Activated CD4-positive, alpha-beta T cell treated with anti-CD3 and anti-CD28 coated beads for 48 hours (primary cell): ENCODE data around the gene TNIK.
"Not testable (repeated sequence)": the region's sequence is repeated elsewhere in the genome, so short reads cannot be mapped to it uniquely, and the experiment has no call there.

Experiments
- DNase-seq: peaks from one replicate; pipeline ENCODE4 v3.0.0-alpha.2; 2020

TNIK gene

DNA sequence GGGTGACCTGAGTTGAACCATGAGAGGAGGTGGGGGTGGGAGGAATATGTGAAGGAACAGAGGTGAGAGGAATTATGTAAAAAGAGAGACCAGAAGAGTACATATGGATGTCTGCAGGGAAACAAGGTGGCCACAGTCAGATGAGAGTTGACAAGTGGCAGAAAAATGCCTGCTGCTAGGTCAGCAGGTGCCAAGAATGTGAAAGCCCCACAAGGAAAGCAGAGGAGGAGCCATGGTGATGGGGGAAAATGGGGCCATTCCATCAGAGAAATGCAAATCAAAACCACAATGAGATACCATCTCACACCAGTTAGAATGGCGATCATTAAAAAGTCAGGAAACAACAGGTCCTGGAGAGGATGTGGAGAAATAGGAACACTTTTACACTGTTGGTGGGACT, 156.2 kb downstream of the TNIK start:
- not testable (repeated sequence) for DNase-seq

GRCh38 chr3:171301998-171302397, 158.2 kb downstream of the TNIK start:
- DNase-seq: no peak

DNA sequence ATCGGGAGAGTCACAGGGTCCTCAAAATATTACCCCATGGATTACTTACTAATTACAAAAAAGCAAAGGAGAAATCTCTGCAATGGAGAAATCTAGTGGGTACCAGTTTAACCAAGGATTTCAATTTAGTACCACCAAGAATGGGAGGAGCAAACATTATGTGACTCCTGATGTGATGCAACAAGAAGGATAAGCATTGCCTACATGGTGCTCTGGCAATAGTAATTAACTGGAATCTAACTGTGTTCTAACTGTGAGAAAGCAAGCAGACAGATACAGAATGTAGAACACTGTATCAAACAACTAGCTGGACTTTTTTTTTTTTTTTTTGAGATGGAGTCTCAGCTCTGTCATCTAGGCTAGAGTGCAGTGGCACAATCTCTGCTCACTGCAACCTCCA, 159.2 kb downstream of the TNIK start:
- DNase-seq: no peak

DNA sequence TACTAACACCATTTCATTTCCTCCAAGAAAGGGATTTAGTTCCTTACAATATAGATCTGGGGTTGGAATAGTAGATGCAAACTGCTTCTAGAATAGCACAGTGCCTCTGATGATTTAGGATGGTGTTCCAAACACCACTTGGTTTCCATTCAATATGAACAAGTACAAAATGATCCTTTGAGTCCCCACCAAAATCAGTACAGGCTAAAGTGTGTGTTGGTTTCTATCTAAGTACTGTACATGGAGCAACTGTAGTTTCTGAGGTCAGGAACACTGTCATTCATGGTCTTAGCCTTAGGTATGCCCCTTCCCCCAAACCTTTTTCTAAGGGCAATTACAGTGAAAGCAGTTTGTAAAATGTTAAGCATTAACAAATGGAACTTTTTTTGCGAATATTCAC, 162.3 kb downstream of the TNIK start:
- no peak for DNase-seq

DNA sequence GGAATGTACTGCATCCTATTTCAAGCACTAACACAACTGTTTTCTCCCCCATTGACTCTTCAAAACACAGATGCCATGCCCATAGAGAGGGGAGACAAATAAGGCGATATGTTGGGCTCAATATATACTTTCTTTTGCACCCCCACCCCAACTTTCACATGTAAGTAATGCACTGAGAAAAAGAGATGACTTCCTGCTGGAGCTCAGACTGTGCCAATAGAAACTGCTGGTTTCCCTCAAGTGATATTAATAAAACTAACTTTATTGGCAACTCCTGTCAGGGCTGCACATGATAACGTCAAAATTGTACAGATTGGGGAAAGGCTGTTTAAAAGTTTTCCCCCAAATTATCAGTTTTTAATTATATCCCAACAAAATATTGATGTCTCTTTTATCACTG, 163.0 kb downstream of the TNIK start:
- DNase-seq: no peak

DNA sequence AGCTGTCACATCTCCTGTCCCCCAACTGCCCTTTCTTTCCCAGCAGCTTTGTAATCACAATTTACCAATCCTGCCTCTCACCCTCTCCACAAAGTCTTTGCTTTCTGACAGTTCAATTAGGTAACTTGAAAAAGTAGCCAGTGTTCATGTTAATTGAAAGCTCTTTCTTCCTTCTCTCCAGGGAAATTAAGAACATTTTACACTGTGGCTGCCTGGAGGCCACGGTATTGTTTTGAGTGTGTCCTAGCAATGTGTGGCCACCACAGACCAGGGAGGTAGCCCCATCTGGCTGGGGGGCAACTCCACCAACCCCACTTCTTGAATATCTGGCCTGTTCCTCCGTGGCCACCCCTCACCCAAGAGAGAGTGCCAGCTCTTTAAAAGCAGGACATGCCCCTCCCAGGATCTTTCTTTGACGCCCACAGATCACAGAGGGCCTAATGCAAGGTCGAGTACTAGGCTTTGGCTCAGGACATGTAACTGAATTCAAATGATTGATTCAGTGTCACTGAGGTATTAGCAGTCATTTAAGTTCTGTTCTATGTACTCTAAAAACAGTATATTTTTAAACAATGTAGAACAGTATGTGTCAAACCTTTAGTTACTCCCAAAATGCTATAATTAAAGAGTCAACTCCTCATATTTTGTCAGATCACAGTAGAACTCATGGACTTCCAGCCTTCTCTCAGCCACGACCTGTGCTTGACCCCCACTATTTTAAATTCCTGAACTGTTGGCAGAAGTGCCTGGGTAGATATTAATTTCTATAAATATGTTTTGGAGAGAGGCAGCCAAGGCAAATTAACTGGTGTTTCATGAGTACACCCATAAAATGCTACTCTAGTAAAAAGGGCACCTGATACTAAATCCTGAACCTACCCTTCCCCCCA, 164.5 kb downstream of the TNIK start:
- no peak for DNase-seq

DNA sequence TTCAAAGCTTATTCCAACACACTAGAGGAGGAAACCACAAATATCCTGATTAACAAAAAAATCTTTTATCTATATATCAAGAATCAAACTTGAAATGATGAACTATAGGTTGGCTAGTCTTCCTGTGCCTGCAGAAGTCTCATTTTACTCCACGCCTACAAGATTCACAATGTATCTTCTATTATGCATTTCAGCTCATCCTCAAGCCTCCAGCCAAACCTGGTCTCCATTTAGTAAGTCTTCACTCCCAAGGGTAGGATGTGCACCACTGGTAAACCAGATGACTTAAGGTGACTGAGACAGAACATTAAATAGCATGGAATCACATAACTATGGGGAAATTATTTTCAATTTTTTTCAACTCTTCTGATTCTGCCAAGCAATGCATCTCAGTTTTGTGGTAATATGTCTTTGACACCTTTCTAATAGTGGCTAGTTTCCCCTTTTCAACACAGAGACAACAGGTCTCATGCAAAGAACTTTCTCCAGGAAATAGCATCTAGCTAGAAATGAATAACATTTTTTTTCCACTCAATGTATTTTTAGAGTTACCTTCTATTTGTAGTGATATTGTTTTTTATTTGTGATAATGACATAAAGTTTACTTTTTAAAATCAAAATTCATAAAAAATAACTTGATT, 166.9 kb downstream of the TNIK start:
- no peak for DNase-seq

- DNase-seq: no peak
These were observed 169.5 kb downstream of the TNIK start for GRCh38 chr3:171290680-171291079.

DNA sequence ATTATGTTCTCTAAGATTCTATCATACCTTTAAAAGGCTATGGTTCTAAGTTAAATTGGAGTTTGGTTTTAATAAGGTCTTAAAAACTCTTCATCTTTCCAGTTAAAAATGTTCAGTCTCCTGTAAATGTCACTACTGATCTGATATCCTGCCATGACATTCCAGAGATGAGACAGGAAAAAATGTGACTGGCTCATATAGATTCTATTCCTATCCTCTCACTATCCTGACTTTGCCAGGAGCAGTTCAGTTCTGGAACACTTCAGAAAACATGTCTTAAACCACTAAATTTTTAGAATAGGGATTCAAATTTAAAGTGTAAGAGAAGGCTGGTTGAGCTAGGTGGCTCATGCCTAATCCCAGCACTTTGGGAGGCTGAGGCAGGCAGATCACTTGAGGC, 170.9 kb downstream of the TNIK start:
- no peak for DNase-seq

DNA sequence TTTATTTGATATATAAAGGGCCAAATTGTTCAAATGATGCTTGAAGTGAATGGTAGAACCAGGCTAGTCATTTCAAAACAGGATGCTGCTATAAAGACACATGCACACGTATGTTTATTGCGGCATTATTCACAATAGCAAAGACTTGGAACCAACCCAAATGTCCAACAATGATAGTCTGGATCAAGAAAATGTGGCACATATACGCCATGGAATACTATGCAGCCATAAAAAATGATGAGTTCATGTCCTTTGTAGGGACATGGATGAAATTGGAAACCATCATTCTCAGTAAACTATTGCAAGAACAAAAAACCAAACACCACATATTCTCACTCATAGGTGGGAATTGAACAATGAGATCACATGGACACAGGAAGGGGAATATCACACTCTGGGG, 172.4 kb downstream of the TNIK start:
- not testable (repeated sequence) for DNase-seq

DNA sequence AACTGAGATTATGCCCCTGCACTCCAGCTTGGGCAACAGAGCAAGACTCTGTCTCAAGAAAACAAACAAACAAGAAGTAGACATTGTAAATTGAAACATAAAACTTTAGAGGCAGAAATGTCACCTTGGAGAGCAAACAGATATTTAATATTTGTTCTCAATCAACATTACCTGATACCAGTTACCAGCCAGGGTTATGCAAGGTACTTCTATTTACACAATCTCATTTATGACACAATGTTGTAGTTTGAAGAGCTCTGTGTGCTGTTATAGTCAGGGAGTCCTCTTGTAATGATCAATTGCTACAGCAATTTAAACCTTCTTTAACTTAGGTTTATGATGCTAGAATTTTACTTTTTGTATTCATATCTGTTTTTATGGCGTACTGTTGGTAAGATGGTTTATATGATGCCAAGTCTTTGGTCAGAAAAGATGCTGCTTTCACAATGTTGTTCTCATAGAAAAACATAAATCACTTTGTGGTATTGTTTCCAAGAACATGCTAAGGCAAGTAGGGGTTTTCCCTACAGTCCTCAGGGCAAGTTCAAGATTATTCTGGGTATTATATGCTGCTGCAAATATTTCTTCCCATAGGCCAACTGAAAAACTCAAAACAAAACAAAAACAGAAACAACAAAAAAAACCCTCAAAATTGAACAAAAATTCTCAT, 173.5 kb downstream of the TNIK start:
- DNase-seq: no peak

DNA sequence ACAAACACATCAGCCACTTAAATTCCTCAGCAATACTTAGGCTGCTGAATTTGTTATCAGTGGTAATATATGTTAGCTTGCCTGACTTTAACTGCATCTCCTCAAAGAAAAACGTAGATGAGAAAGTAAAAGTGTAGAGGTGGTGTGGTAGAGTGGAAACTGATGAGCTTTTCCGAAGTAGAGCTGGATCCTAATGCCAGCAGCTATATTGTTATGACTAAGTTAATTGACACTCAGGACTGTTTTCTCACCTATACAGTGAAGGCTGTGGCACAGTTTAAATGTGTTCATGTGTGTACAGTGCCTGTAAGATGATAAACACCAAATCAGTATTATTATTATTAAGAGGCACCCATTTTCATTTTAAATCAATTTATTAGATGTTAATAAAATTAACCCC, 174.9 kb downstream of the TNIK start:
- DNase-seq: no peak

DNA sequence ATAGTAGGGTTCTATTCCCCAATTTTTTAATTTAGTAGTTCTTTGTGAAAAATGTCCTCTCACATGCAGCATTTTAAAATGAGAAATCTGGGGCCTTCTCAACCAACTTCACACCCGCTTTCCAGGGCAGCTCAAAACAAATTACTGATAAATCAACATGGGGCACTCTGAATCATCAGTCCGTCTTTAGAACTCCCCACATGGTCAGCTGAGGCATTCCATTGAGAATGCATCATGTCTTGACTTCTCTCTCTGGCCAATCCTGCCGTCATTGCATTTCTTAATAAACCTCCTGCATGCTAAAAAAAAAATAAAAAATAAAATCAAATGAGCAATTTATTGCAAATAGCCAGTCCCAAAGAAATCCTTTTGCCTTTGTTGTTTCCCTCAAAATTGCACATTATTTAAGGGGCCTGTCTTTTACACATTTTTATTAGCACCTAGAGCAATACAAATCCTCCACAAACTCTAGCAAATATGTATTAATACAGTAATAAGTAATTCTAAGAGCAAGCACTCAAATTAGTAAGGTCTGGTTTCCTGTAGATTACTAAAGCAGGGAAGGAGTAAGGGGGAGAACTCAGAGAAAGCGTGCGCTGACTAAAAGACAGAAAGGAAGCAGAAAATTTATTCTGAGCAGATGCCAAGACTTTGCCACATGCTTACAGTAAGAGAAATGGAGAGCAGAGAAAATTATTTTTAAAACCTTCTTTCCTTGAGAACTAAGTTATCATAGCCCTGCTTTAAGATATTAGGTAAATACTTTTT, 175.7 kb downstream of the TNIK start:
- DNase-seq: no peak

GRCh38 chr3:171283848-171284222, 176.4 kb downstream of the TNIK start:
- DNase-seq: no peak

DNA sequence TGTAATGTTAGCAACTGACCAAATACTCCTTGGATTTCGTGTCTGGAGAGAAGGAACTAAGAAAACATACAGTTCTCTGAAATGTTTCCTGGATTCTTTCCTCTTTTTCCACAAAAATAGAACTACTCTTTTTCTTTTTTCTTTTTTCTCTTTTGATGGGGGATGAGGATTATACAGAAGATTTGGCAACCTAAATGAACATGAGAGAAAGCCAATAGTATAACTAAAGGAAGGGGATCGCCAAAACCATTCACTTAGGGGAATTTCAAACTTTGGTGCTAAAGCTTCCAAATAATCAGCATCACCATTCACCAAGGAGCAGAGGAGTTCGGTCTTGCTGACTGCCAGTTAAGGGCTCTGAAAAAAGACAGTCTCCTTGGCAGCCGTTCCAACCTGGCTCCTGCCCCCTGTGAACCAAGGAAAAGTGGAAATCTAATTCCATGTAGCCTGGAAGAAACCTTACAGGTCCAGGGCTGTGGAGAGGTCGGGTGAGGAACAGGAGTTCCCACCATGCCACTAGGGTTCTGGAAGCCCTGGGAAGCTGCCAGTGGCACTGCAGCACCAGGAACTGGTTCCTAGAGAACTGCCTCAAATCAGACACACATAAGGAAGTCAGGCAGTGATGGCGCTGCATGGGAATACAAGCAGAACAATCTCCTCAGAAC, 176.9 kb downstream of the TNIK start:
- DNase-seq: no peak

DNA sequence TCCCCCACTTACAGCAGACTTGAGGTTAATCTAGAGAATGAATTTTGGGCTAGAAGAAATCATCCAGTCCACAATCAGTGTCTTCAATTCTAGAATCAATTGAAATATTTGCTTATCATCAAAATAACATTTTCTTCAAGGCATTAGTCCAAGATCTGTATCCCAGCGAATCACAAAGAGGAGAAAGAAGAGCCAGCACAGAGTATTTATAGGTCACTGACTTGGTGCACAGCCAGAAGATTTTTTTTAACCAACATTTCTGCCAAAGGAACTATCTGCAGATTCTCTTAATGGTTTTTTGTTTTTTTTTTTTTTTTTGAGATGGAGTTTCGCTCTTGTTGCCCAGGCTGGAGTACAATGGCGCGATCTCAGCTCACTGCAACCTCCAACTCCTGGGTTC, 178.2 kb downstream of the TNIK start:
- DNase-seq: no peak

- no peak for DNase-seq
These were observed 178.8 kb downstream of the TNIK start for GRCh38 chr3:171281256-171281992.

DNA sequence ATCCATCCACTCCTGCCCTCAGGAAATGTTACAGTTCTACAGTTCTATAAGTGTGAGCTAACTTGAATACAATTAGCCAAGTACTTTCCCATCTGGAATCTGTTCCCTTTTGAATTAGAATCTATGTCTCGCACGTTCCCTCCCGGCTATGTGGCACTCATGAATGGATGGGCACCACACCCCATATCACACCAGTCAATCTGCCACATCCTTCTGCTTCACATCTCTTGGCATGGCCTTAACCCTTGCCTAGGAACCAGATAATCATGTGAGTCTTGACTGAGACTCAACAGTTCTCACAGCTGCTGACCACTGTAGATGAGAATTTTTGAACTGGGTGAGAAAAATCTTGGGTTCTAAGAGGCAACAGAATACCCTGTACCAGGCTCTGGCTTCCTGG, 180.2 kb downstream of the TNIK start:
- DNase-seq: no peak

GRCh38 chr3:171278299-171278590, 182.0 kb downstream of the TNIK start:
- DNase-seq: no peak

GRCh38 chr3:171277456-171278298, 182.5 kb downstream of the TNIK start:
- no peak for DNase-seq

DNA sequence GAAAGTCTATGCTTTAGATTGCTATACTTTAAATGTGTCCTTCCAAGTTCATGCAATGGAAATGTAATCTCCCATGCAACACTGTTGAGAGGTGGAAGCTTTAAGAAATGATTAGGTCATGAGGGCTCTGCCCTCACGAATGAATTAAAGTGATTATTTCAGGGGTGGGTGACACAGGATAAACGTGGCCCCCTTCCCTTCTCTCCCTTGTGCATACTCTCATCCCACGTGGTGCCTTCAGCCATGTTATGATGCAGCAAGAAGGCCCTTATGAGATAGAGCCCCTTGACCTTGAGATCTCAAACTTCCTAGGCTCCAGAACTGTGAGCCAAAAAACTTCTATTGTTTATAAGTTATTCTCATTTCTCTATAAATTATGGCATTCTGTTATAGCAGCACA, 183.3 kb downstream of the TNIK start:
- no peak for DNase-seq
